K562 (cell line): Measurements from ENCODE around the gene MYO3B. TPM values are rescaled to one million over a fixed set of nuclear protein-coding genes. Genes with fewer than 3 reads are reported as not detected.

Experiments
- ATAC-seq: fragments of 200-7000 bp; cut with Tn5 transposase; 3 replicates; pipeline ENCODE4 v1.9.1; 2020; ENCODE audit warnings: moderate library complexity
- BruUV-seq: library from RNA; stranded (reverse); fragments of 400-500 nt; replicated peaks from 2 replicates; lab custom pipeline; 2021; lab: Mats Ljungman, UMichigan
- CTCF ChIA-PET: fragments of 300-600 bp; formaldehyde crosslinking; extraction: SDS; loops from one replicate; lab custom pipeline; 2021; ENCODE audit warnings: low intra/inter-chr PET ratio; lab: Yijun Ruan, JAX
- POLR2A ChIA-PET: fragments of 300-600, 350-650 bp; sonication (Branson Sonifier 250); formaldehyde crosslinking; extraction: SDS; loops from one replicate; lab custom pipeline; 2021; ENCODE audit warnings: antibody characterized with exemption, inconsistent platforms; lab: Yijun Ruan, JAX
- DNase-seq, 4 experiments: peaks; one replicate each; pipeline versions ENCODE4 v3.0.0 to v3.0.0-alpha.2; 2011 to 2018; ENCODE audit warnings: low spot score in 3 of 4, mixed read lengths in 3 of 4; ENCODE audit errors: extremely low read depth in 1 of 4
- FAIRE-seq: peaks from 2 replicates; lab custom pipeline; 2011; peaks lifted over from hg19 to GRCh38; lab: Jason Lieb, UNC
- H2AFZ ChIP-seq: 2 replicates; pipeline ENCODE4 v1.6.0; 2011; ENCODE audit warnings: low read depth, low read length, control low read depth, inconsistent platforms
- H3K27ac ChIP-seq: fragments of 200-600 bp; 3 replicates; pipeline ENCODE4 v1.8.0; 2011; ENCODE audit warnings: low read depth, mild to moderate bottlenecking, control low read depth, inconsistent platforms, low read length, moderate library complexity, mixed read lengths; ENCODE audit errors: extremely low read depth
- H3K27me3 ChIP-seq, 2 experiments: fragments of 300-600 bp in 1 of 2; 2 replicates in 1 of 2; 3 replicates in 1 of 2; pipeline versions ENCODE4 v1.6.0 to v1.8.0; 2011; ENCODE audit warnings: inconsistent platforms in 2 of 2, low read length in 2 of 2, mild to moderate bottlenecking in 1 of 2, mixed read lengths in 1 of 2, moderate library complexity in 1 of 2; ENCODE audit not compliant: control insufficient read depth in 2 of 2, insufficient read depth in 2 of 2
- H3K36me3 ChIP-seq: fragments of 300-600 bp; 3 replicates; pipeline ENCODE4 v1.8.0; 2011; ENCODE audit warnings: mild to moderate bottlenecking, low read length, inconsistent platforms; ENCODE audit not compliant: control insufficient read depth, insufficient read depth
- H3K4me1 ChIP-seq, 2 experiments: fragments of 200-600 bp in 1 of 2; replicated peaks in 1 of 2; 2 replicates in 1 of 2; 3 replicates in 1 of 2; pipeline versions ENCODE4 v1.5.1 to v1.8.0; 2011; ENCODE audit warnings: inconsistent platforms in 2 of 2, low read length in 2 of 2, mild to moderate bottlenecking in 1 of 2, mixed read lengths in 1 of 2, moderate library complexity in 1 of 2; ENCODE audit not compliant: control insufficient read depth in 2 of 2, insufficient read depth in 2 of 2
- H3K4me2 ChIP-seq: 2 replicates; pipeline ENCODE4 v1.6.1; 2011; ENCODE audit warnings: low read length, control low read depth, inconsistent platforms, mixed read lengths; ENCODE audit not compliant: insufficient read depth
- H3K4me3 ChIP-seq: fragments of 200-600 bp; sonication (generic), shearing (Covaris generic); 2 replicates; pipeline ENCODE4 v1.5.1; 2016; ENCODE audit warnings: control low read depth, inconsistent platforms
- H3K79me2 ChIP-seq: fragments of 200-600 bp; 3 replicates; pipeline ENCODE4 v1.8.0; 2011; ENCODE audit warnings: low read length, inconsistent platforms; ENCODE audit not compliant: control insufficient read depth, insufficient read depth
- H3K9ac ChIP-seq, 2 experiments: 2 replicates each; pipeline versions ENCODE4 v1.6.0 to v1.6.1; 2011; ENCODE audit warnings: low read depth in 2 of 2, low read length in 2 of 2, control low read depth in 1 of 2, inconsistent platforms in 1 of 2, mild to moderate bottlenecking in 1 of 2, mixed read lengths in 1 of 2; ENCODE audit not compliant: insufficient read depth in 1 of 2
- H3K9me1 ChIP-seq: one replicate; pipeline ENCODE4 v1.6.0; 2011; ENCODE audit warnings: inconsistent platforms, mild to moderate bottlenecking, low read length, moderate library complexity; ENCODE audit not compliant: control insufficient read depth, insufficient read depth
- H3K9me3 ChIP-seq: replicated peaks from 2 replicates; pipeline ENCODE4 v1.5.1; 2011; ENCODE audit warnings: low read depth, low read length, inconsistent platforms; ENCODE audit not compliant: control insufficient read depth, insufficient read depth
- H4K20me1 ChIP-seq: replicated peaks from 2 replicates; pipeline ENCODE4 v1.6.1; 2011; ENCODE audit warnings: low read length, inconsistent platforms, mixed read lengths; ENCODE audit not compliant: control insufficient read depth, insufficient read depth
- C11orf30 ChIP-seq: fragments of 450-650 bp; IDR thresholded peaks from 2 replicates; pipeline ENCODE4 v1.6.1; 2016; ENCODE audit warnings: low read depth, mild to moderate bottlenecking
- CBX1 ChIP-seq: sonication (generic); IDR thresholded peaks from 2 replicates; pipeline ENCODE4 v1.6.1; 2016; ENCODE audit warnings: antibody characterized with exemption, low read depth, mild to moderate bottlenecking
- ZNF3 ChIP-seq: fragments of 250-450 bp; sonication (Bioruptor Pico); IDR thresholded peaks from 2 replicates; pipeline ENCODE4 v1.5.0; 2021; ENCODE audit warnings: mild to moderate bottlenecking, moderate library complexity
- WGBS: fragments of 100-300 bp; shearing (Covaris generic); methylation state at CpG from one replicate; pipeline ENCODE4 v1.1.6; 2016; ENCODE audit warnings: low coverage, mixed read lengths; ENCODE audit not compliant: insufficient coverage; ENCODE audit errors: missing lambda C conversion rate; 5-methylcytosine and 5-hydroxymethylcytosine counted together
- in situ Hi-C: fragments of 300-500 bp; cut with MboI; formaldehyde crosslinking; loops from 4 replicates; pipeline ENCODE4 v1.15.0; 2018; ENCODE audit warnings: inconsistent platforms, mixed read lengths
- intact Hi-C: fragments of 100-400 bp; cut with micrococcal nuclease; formaldehyde crosslinking; loops from 2 replicates; pipeline ENCODE4 v1.14.2; 2022
- polyA plus RNA-seq, 8 experiments: library from polyadenylated mRNA; depleted of rRNA in 4 of 8; stranded (reverse) in 5 of 8; unstranded in 3 of 8; fragments of >200 nt; fragmentation: Nextera tagmentation in 2 of 8; fragmentation: Illumina TruSeq in 1 of 8; extraction: Ambion mirVana in 2 of 8; extraction: Trizol in 1 of 8; gene quantifications; 2 replicates each; pipeline versions ENCODE4 v1.2.1 to v1.2.3, GENCODE V29; 2011 to 2014; ENCODE audit warnings: inconsistent platforms in 1 of 8, missing spikeins in 1 of 8
- total RNA-seq, 7 experiments: library from RNA; depleted of rRNA in 6 of 7; stranded (reverse); fragments of >200 nt in 6 of 7; fragmentation: Illumina TruSeq in 2 of 7; extraction: Trizol in 2 of 7; gene quantifications; 2 replicates each; pipeline versions ENCODE4 v1.2.1 to v1.2.3, GENCODE V29; 2011 to 2021; ENCODE audit warnings: low replicate concordance in 1 of 7
- TF ChIP-seq, protein P1 (sequence below), 2 experiments: fragments of 450-650 bp in 1 of 2; sonication (generic) in 1 of 2; formaldehyde crosslinking; conservative IDR thresholded peaks; 2 replicates each; pipeline versions ENCODE4 v1.4.0 to v1.8.1; 2020 to 2022; ENCODE audit warnings: mild to moderate bottlenecking in 1 of 2, missing genetic modification reagents in 1 of 2
- TF ChIP-seq, protein P2 (sequence below): fragments of 250-450 bp; sonication (Bioruptor Pico); IDR thresholded peaks from 2 replicates; pipeline ENCODE4 v1.5.0; 2022; ENCODE audit warnings: mild to moderate bottlenecking

Gene MYO3B
- total and polyA plus RNA-seq, 9 of the 15 experiments (the other 6 are each of a cell fraction or from before 2014, with no cell fraction given), result 2.7 to 6.5 (median 3.6) TPM

DNA sequence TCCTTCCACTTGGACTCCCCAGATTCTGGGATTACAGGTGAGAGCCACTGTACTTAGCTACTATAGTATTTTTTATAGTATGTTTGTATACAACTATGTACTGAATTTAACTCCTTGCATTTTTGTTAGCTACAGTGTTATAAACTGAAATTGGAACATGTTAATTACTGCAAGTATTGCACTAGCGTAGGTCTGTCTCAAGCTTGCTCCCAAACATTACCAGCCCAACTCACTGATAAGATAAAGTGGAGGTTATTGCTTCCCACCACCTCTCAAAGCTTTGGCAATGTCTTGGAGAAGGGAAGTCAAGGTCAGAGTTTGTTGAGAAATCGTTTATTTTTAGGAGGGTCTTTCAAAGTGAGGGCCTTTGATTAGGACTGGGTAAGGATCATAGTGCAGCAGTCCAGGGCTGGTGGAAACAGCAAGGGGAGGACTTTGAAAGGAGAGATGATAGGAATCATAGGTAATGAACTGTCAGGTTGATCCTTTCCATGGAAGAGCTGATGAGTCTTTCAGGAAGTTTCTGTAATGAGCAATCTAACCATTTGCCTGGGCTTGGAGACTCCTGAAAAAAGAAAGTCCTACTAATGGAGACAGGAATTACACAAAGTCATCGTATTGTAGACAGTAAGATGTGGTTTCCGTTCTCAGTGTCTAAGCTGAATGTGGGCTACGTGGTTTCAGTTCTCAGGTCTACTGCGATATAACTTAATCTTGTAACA, 257.1 kb downstream of the MYO3B start:
- H2AFZ ChIP-seq, result peak overlapping the region; percentile 1; the same call in 1 of the 2 replicates
- ATAC-seq, result peak; percentile 40; the same call in 2 of the 3 replicates
- intact Hi-C loops (no loop called here), in situ Hi-C loops (no loop called here)
- H3K4me2 ChIP-seq, result no peak overlapping the region
- TF ChIP-seq ZNF3 (no peak), CBX1 (no peak), C11orf30 (peak; percentile 12; the same call in 1 of the 2 replicates)
- TF ChIP-seq, protein P1, sequence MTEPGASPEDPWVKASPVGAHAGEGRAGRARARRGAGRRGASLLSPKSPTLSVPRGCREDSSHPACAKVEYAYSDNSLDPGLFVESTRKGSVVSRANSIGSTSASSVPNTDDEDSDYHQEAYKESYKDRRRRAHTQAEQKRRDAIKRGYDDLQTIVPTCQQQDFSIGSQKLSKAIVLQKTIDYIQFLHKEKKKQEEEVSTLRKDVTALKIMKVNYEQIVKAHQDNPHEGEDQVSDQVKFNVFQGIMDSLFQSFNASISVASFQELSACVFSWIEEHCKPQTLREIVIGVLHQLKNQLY (CRISPR knock-in tag; conservative IDR thresholded peaks at IDR 0.05), result no peak
- TF ChIP-seq, protein P2, sequence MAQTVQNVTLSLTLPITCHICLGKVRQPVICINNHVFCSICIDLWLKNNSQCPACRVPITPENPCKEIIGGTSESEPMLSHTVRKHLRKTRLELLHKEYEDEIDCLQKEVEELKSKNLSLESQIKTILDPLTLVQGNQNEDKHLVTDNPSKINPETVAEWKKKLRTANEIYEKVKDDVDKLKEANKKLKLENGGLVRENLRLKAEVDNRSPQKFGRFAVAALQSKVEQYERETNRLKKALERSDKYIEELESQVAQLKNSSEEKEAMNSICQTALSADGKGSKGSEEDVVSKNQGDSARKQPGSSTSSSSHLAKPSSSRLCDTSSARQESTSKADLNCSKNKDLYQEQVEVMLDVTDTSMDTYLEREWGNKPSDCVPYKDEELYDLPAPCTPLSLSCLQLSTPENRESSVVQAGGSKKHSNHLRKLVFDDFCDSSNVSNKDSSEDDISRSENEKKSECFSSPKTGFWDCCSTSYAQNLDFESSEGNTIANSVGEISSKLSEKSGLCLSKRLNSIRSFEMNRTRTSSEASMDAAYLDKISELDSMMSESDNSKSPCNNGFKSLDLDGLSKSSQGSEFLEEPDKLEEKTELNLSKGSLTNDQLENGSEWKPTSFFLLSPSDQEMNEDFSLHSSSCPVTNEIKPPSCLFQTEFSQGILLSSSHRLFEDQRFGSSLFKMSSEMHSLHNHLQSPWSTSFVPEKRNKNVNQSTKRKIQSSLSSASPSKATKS (CRISPR knock-in tag), result no peak
- DNase-seq, result no peak
- H3K9ac ChIP-seq, result no peak overlapping the region
- no peaks in the 10 kb centered on the region for H3K9me1 ChIP-seq
- peak; percentile 46 for FAIRE-seq
- H3K27me3 ChIP-seq, result no peaks in the 10 kb centered on the region
- CTCF ChIA-PET, result interaction anchor here (0.5 kb wide), 1 partner anchor 246 kb away, joined by 3 read pairs; no protein-coding TSS in a partner anchor
- H3K4me3 ChIP-seq, result no peak overlapping the region
- BruUV-seq, result no TSS peak
- no peak overlapping the region for H3K27ac ChIP-seq
- no peaks in the 10 kb centered on the region for H3K9me3 ChIP-seq
- POLR2A ChIA-PET, result interaction anchor here (0.6 to 1.5 kb wide), 3 partner anchors 9 to 492 kb away, joined by 3 to 5 read pairs (median 3); no protein-coding TSS in a partner anchor
- 9% methylated on average over 6 of the region's 6 CpGs for WGBS
- H3K4me1 ChIP-seq, result peaks cover 0 to 4% of the 10 kb centered on the region in 2 experiments; a peak in 2 of 5 replicates
- no peaks in the 10 kb centered on the region for H3K79me2 ChIP-seq
- H4K20me1 ChIP-seq, result no peaks in the 10 kb centered on the region
- H3K36me3 ChIP-seq, result no peaks in the 10 kb centered on the region
